Liver (tissue), 9 donors: ENCODE results near the gene ADO. TPM values are rescaled to one million over a fixed set of nuclear protein-coding genes. Genes with fewer than 3 reads are reported as not detected.

Experiments used
- DNase-seq: peaks from one replicate; pipeline ENCODE4 v3.0.0-alpha.2; 2017; ENCODE audit warnings: low spot score
- H3K27ac ChIP-seq, 2 donors: one replicate each; pipeline ENCODE4 v1.7.0; 2013; ENCODE audit warnings: inconsistent platforms in 2 of 2, low read length in 2 of 2, control low read depth in 1 of 2, low read depth in 1 of 2, mild to moderate bottlenecking in 1 of 2
- H3K27me3 ChIP-seq, 4 donors: one replicate each; pipeline versions ENCODE4 v1.6.1 to v1.7.0; 2013; ENCODE audit warnings: low read length in 3 of 4, inconsistent platforms in 1 of 4, mild to moderate bottlenecking in 1 of 4, moderate library complexity in 1 of 4; ENCODE audit not compliant: control insufficient read depth in 4 of 4, insufficient read depth in 4 of 4
- H3K36me3 ChIP-seq, 4 donors: one replicate each; pipeline versions ENCODE4 v1.6.1 to v1.7.0; 2013; ENCODE audit warnings: low read length in 3 of 4, mild to moderate bottlenecking in 3 of 4, low read depth in 1 of 4, moderate library complexity in 1 of 4; ENCODE audit not compliant: control insufficient read depth in 4 of 4, insufficient read depth in 3 of 4
- H3K4me1 ChIP-seq, 4 donors: one replicate each; pipeline versions ENCODE4 v1.6.1 to v1.7.0; 2013; ENCODE audit warnings: low read length in 3 of 4, mild to moderate bottlenecking in 3 of 4, moderate library complexity in 1 of 4; ENCODE audit not compliant: control insufficient read depth in 4 of 4, insufficient read depth in 4 of 4
- H3K4me3 ChIP-seq, 3 donors: one replicate each; pipeline versions ENCODE4 v1.6.1 to v1.7.0; 2013; ENCODE audit warnings: low read length in 3 of 3, control low read depth in 1 of 3, low read depth in 1 of 3, mild to moderate bottlenecking in 1 of 3
- H3K9ac ChIP-seq, 2 donors: one replicate each; pipeline ENCODE4 v1.7.0; 2013; ENCODE audit warnings: low read length in 2 of 2, mild to moderate bottlenecking in 2 of 2, moderate library complexity in 2 of 2, control low read depth in 1 of 2, low read depth in 1 of 2
- H3K9me3 ChIP-seq, 4 donors: one replicate each; pipeline versions ENCODE4 v1.6.1 to v1.7.0; 2013; ENCODE audit warnings: low read length in 3 of 4; ENCODE audit not compliant: control insufficient read depth in 4 of 4
- ATF3 ChIP-seq: IDR thresholded peaks from 2 replicates; pipeline ENCODE4 v1.6.1; 2016; ENCODE audit warnings: antibody characterized with exemption
- FOXA1 ChIP-seq: IDR thresholded peaks from 2 replicates; pipeline ENCODE4 v1.6.1; 2016; ENCODE audit warnings: antibody characterized with exemption
- GABPA ChIP-seq, 2 donors: IDR thresholded peaks in 1 of 2; conservative IDR thresholded peaks in 1 of 2; 2 replicates each; pipeline ENCODE4 v1.6.1; 2016; ENCODE audit warnings: antibody characterized with exemption in 2 of 2, mild to moderate bottlenecking in 1 of 2, moderate library complexity in 1 of 2
- HNF4A ChIP-seq, 2 donors: conservative IDR thresholded peaks; 2 replicates each; pipeline ENCODE4 v1.6.1; 2016; ENCODE audit warnings: antibody characterized with exemption in 2 of 2, mild to moderate bottlenecking in 2 of 2
- JUND ChIP-seq, 2 donors: IDR thresholded peaks; 2 replicates each; pipeline ENCODE4 v1.6.1; 2016; ENCODE audit warnings: antibody characterized with exemption in 2 of 2
- NR2F2 ChIP-seq: IDR thresholded peaks from 2 replicates; pipeline ENCODE4 v1.6.1; 2016; ENCODE audit warnings: antibody characterized with exemption
- REST ChIP-seq: IDR thresholded peaks from 2 replicates; pipeline ENCODE4 v1.6.1; 2016; ENCODE audit warnings: antibody characterized with exemption, mild to moderate bottlenecking
- TAF1 ChIP-seq: conservative IDR thresholded peaks from 2 replicates; pipeline ENCODE4 v1.6.1; 2016; ENCODE audit warnings: antibody characterized with exemption, mild to moderate bottlenecking
- YY1 ChIP-seq: IDR thresholded peaks from 2 replicates; pipeline ENCODE4 v1.6.1; 2016; ENCODE audit warnings: antibody characterized with exemption, mild to moderate bottlenecking
- WGBS: extraction: QIAGEN DNeasy Blood & Tissue Kit; methylation state at CpG from one replicate; pipeline ENCODE4 v1.1.7; 2013; 5-methylcytosine and 5-hydroxymethylcytosine counted together
- polyA plus RNA-seq, 2 donors: library from polyadenylated mRNA; stranded (reverse) in 1 of 2; unstranded in 1 of 2; fragments of 200-250 nt in 1 of 2; fragments of >200 nt in 1 of 2; fragmentation: Nextera tagmentation in 1 of 2; extraction: Ambion mirVana in 1 of 2; gene quantifications; one replicate each; pipeline versions ENCODE4 v1.2.1 to v1.2.3, GENCODE V29; 2013 to 2015
- total RNA-seq, 2 donors: library from RNA; depleted of rRNA; stranded (reverse); fragments of >200 nt; gene quantifications; one replicate each; pipeline ENCODE4 v1.2.3, GENCODE V29; 2014
- TF ChIP-seq, protein P1 (sequence below): IDR thresholded peaks from 2 replicates; pipeline ENCODE4 v1.6.1; 2016; ENCODE audit warnings: antibody characterized with exemption
- donor health status: healthy.
- donor health status: healthy.
- donor health status: healthy.
- donor health status: healthy.
- donor health status: healthy.

The ADO gene
- total and polyA plus RNA-seq, 4 donors, result 1.4 to 6.7 (median 5.5) TPM

GRCh38 chr10:62806251-62806650, 1.7 kb downstream of the ADO start:
- Histone ChIP-seq H3K27ac (no peak overlapping the region), H3K9me3 (no peaks in the 10 kb centered on the region), H3K27me3 (no peaks in the 10 kb centered on the region), H3K9ac (peak overlapping the region in 1 of 2 donors; percentile 22), H3K36me3 (peaks cover 0 to 2% (median 0%) of the 10 kb centered on the region in 4 donors), H3K4me3 (peak overlapping the region in 1 of 3 donors; percentile 95), H3K4me1 (peaks cover 10 to 29% (median 21%) of the 10 kb centered on the region in 4 donors)
- WGBS, result 23% methylated on average over 1 of the region's 1 CpG
- no peak for DNase-seq
- no peak for TF ChIP-seq ATF3

- Histone ChIP-seq H3K9me3 (no peaks in the 10 kb centered on the region), H3K36me3 (peaks cover 0 to 2% (median 0%) of the 10 kb centered on the region in 4 donors), H3K27ac (no peak overlapping the region), H3K9ac (no peak overlapping the region), H3K4me1 (peaks cover 12 to 31% (median 20%) of the 10 kb centered on the region in 4 donors), H3K4me3 (no peak overlapping the region), H3K27me3 (peaks cover 0 to 6% (median 2%) of the 10 kb centered on the region in 4 donors)
- no peak for TF ChIP-seq ATF3
- TF ChIP-seq TAF1, result no peak
- no peak for TF ChIP-seq YY1
- no peak for TF ChIP-seq NR2F2
- TF ChIP-seq, protein P1, sequence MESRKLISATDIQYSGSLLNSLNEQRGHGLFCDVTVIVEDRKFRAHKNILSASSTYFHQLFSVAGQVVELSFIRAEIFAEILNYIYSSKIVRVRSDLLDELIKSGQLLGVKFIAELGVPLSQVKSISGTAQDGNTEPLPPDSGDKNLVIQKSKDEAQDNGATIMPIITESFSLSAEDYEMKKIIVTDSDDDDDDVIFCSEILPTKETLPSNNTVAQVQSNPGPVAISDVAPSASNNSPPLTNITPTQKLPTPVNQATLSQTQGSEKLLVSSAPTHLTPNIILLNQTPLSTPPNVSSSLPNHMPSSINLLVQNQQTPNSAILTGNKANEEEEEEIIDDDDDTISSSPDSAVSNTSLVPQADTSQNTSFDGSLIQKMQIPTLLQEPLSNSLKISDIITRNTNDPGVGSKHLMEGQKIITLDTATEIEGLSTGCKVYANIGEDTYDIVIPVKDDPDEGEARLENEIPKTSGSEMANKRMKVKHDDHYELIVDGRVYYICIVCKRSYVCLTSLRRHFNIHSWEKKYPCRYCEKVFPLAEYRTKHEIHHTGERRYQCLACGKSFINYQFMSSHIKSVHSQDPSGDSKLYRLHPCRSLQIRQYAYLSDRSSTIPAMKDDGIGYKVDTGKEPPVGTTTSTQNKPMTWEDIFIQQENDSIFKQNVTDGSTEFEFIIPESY, result no peak
- TF ChIP-seq REST, result no peak
- TF ChIP-seq FOXA1, result no peak
- TF ChIP-seq JUND (IDR thresholded peaks at IDR 0.05), result no peak
- no peak for DNase-seq
- WGBS, result 95% methylated on average over 8 of the region's 8 CpGs
Observed at GRCh38 chr10:62810156-62810902, 5.8 kb downstream of the ADO start.

- WGBS, result 89% methylated on average over 10 of the region's 10 CpGs
- Histone ChIP-seq H3K36me3 (peaks cover 0 to 2% (median 0%) of the 10 kb centered on the region in 4 donors), H3K4me3 (no peak overlapping the region), H3K27ac (no peak overlapping the region), H3K9ac (no peak overlapping the region), H3K27me3 (peaks cover 0 to 6% (median 4%) of the 10 kb centered on the region in 4 donors), H3K4me1 (peaks cover 17 to 32% (median 21%) of the 10 kb centered on the region in 4 donors), H3K9me3 (no peaks in the 10 kb centered on the region)
- DNase-seq, result no peak
- TF ChIP-seq HNF4A (conservative IDR thresholded peaks at IDR 0.05), result no peak
- TF ChIP-seq GABPA (IDR thresholded peaks at IDR 0.05 in 1 of 2, conservative IDR thresholded peaks at IDR 0.05 in 1 of 2), result no peak
Observed at GRCh38 chr10:62811159-62811875, 6.8 kb downstream of the ADO start.
